GM12874 (cell line): ENCODE measurements around the gene CRYBA4.

Experiments
- CTCF ChIP-seq: IDR thresholded peaks from 2 replicates; pipeline ENCODE4 v1.5.1; 2011; ENCODE audit warnings: low read depth, mild to moderate bottlenecking, control low read depth, low read length, moderate library complexity; ENCODE audit not compliant: insufficient read depth

Gene CRYBA4

DNA sequence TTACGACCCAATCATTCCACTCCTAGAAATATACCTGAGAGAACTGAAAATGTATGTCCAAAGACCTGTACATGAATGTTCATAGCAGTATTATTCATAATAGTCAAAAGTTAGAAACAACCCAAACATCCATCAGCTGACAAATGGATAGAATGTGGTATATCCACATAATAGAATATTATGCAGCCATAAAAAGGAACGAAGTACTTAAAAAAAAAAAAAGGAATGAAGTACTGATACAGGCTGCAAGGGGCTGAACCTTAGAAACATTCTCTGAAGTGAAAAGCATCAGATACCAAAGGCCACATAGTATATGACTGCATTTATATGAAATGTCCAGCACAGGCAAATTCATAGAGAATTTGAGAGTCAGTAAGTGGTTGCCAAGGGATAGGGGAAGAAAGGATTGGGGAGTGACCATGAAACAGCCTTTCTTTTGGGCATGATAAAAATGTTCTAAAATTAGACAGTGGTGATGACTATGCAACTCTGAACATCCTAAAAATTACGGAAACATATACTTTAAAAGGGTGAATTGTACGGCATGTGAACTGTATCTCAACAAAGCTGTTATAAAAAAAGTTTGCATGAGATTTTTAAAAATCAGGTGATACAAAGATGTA is 33.7 kb upstream of the CRYBA4 start:
- no peak for TF ChIP-seq CTCF

DNA sequence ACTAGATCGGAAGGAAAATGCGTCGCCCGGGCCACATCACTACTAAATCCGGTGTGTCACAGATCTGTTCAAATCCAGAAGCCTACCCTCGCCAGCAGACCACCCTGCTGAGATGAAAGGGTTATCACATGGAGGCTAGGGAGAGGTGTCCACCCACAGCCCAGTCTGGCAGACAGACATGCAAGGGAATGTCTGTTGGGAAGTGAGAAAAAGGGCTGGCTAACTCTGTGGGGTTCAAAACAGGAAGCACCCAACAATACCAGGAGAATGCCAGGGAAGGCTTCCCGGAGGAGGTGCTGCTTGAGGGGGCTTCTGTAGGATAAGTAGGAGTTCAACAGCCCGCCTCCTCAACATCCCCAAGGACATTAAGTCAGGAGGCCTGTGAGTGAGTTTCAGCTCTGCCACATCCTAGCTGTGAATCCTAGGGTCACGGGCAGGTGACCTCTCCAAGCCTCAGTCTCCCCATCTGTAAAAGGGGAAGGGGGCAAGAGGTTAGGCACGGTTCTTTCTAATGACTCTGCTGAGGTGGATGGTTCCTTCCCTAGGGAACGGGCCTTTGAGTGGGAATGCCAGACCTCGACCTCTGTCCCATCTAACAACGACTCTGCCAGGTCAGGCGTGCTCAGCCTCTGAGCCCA is 32.9 kb upstream of the CRYBA4 start:
- no peak for TF ChIP-seq CTCF

- no peak for TF ChIP-seq CTCF
These were observed 32.4 kb upstream of the CRYBA4 start for GRCh38 chr22:26589367-26589844.

- no peak for TF ChIP-seq CTCF
These were observed 31.7 kb upstream of the CRYBA4 start, which contains the start of gene TPST2 for GRCh38 chr22:26589845-26590736. TPST2 (minus strand) TSS chr22:26590132; CDS start chr22:26541630, 48,502 bp downstream.

- TF ChIP-seq CTCF: no peak
These were observed 29.3 kb upstream of the CRYBA4 start for GRCh38 chr22:26592421-26592891.

GRCh38 chr22:26593763-26594162 is 28.0 kb upstream of the CRYBA4 start:
- TF ChIP-seq CTCF: no peak

DNA sequence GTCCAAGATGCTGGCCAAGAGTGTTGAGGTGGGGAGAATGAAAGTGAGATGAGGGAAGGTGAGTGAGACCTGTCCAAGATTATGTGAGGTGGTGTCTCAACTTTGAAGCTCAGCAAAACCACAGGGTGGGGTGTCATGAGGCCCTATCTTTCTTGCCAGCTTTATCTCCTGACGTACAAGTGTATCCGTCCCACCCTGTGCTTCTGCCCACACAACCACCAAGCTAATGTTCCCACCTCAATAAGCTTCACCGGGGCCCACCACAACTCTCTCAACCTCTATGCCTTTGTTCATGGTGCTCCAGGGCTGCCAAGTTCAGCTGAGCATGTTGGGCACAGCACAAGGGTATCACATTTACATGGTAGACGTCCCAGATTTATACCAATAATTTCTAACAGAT is 24.7 kb upstream of the CRYBA4 start:
- no peak for TF ChIP-seq CTCF
